WTC11 (cell line): ENCODE results near the gene SRGAP1. TPM values are rescaled to one million over a fixed set of nuclear protein-coding genes. Genes with fewer than 3 reads are reported as not detected.
A peak's percentile ranks its signal among the peaks of the same experiment; 100 is the strongest.

Experiments used
- ATAC-seq: fragments of 200-7000 bp; cut with Tn5 transposase; 2 replicates; pipeline ENCODE4 v1.10.0; 2021; ENCODE audit warnings: mild to moderate bottlenecking, moderate library complexity
- CTCF ChIA-PET: fragments of 300-600 bp; sonication (Branson Sonifier 250); formaldehyde crosslinking; loops from one replicate; lab custom pipeline; 2021; ENCODE audit warnings: antibody characterized with exemption; lab: Charles Lee
- POLR2A ChIA-PET: fragments of 350-600 bp; sonication (Branson Sonifier 250); formaldehyde crosslinking; loops from one replicate; lab custom pipeline; 2021; ENCODE audit warnings: antibody characterized with exemption; lab: Charles Lee
- DNase-seq: peaks from one replicate; pipeline ENCODE4 v3.0.0; 2021; ENCODE audit warnings: low spot score
- H3K27ac Mint-ChIP-seq: 2 replicates; pipeline ENCODE4 v1.8.0; 2021; ENCODE audit warnings: mixed read lengths
- H3K27me3 Mint-ChIP-seq: 2 replicates; pipeline ENCODE4 v1.8.0; 2021; ENCODE audit warnings: low read depth, mild to moderate bottlenecking, moderate library complexity, mixed read lengths
- H3K36me3 Mint-ChIP-seq: 2 replicates; pipeline ENCODE4 v1.8.0; 2021; ENCODE audit warnings: mixed read lengths
- H3K4me1 Mint-ChIP-seq: 2 replicates; pipeline ENCODE4 v1.8.0; 2022; ENCODE audit warnings: mixed read lengths
- H3K4me3 Mint-ChIP-seq: 2 replicates; pipeline ENCODE4 v1.8.0; 2021; ENCODE audit warnings: mild to moderate bottlenecking, moderate library complexity, mixed read lengths
- H3K9me3 Mint-ChIP-seq: 2 replicates; pipeline ENCODE4 v1.8.0; 2021; ENCODE audit warnings: mixed read lengths
- ATF6 ChIP-seq: sonication (generic); formaldehyde crosslinking; IDR thresholded peaks from 2 replicates; pipeline ENCODE4 v1.8.1; 2023; ENCODE audit warnings: mild to moderate bottlenecking, missing genetic modification reagents
- CREB1 ChIP-seq: sonication (generic); formaldehyde crosslinking; IDR thresholded peaks from 2 replicates; pipeline ENCODE4 v1.8.0; 2023; ENCODE audit warnings: mild to moderate bottlenecking, missing genetic modification reagents
- ESRRA ChIP-seq: sonication (generic); formaldehyde crosslinking; IDR thresholded peaks from 2 replicates; pipeline ENCODE4 v1.8.1; 2022; ENCODE audit warnings: mild to moderate bottlenecking, missing genetic modification reagents, borderline replicate concordance
- FOXJ3 ChIP-seq: sonication (generic); formaldehyde crosslinking; IDR thresholded peaks from 2 replicates; pipeline ENCODE4 v1.9.0; 2021; ENCODE audit warnings: missing genetic modification reagents, mild to moderate bottlenecking, borderline replicate concordance
- GTF2I ChIP-seq: fragments of 250-450 bp; sonication (Bioruptor Pico); conservative IDR thresholded peaks from 2 replicates; pipeline ENCODE4 v1.4.0; 2021; ENCODE audit warnings: mild to moderate bottlenecking
- IRF2 ChIP-seq: sonication (generic); formaldehyde crosslinking; IDR thresholded peaks from 2 replicates; pipeline ENCODE4 v1.8.0; 2022; ENCODE audit warnings: low read depth, missing genetic modification reagents, borderline replicate concordance
- MXD4 ChIP-seq: fragments of 250-450 bp; sonication (Bioruptor Pico); IDR thresholded peaks from 2 replicates; pipeline ENCODE4 v1.8.0; 2021; ENCODE audit warnings: mild to moderate bottlenecking, moderate library complexity, borderline replicate concordance
- OVOL2 ChIP-seq: fragments of 250-450 bp; sonication (Bioruptor Pico); IDR thresholded peaks from 2 replicates; pipeline ENCODE4 v1.9.0; 2021; ENCODE audit warnings: mild to moderate bottlenecking, borderline replicate concordance
- PREB ChIP-seq: sonication (generic); formaldehyde crosslinking; IDR thresholded peaks from 2 replicates; pipeline ENCODE4 v1.8.1; 2022; ENCODE audit warnings: mild to moderate bottlenecking, missing genetic modification reagents, moderate library complexity, borderline replicate concordance
- SOX15 ChIP-seq: fragments of 250-450 bp; sonication (Bioruptor Pico); IDR thresholded peaks from 2 replicates; pipeline ENCODE4 v1.9.0; 2021; ENCODE audit warnings: mild to moderate bottlenecking
- TCF7 ChIP-seq: sonication (generic); formaldehyde crosslinking; IDR thresholded peaks from 2 replicates; pipeline ENCODE4 v1.8.0; 2022; ENCODE audit warnings: mild to moderate bottlenecking, low read depth, missing genetic modification reagents, moderate library complexity
- TEAD1 ChIP-seq: sonication (generic); formaldehyde crosslinking; IDR thresholded peaks from 2 replicates; pipeline ENCODE4 v1.8.0; 2022; ENCODE audit warnings: mild to moderate bottlenecking, missing genetic modification reagents
- TEAD4 ChIP-seq: sonication (generic); formaldehyde crosslinking; IDR thresholded peaks from 2 replicates; pipeline ENCODE4 v1.8.0; 2022; ENCODE audit warnings: mild to moderate bottlenecking, missing genetic modification reagents
- ZNF317 ChIP-seq: sonication (generic); formaldehyde crosslinking; IDR thresholded peaks from 2 replicates; pipeline ENCODE4 v1.8.1; 2023; ENCODE audit warnings: low read depth, mild to moderate bottlenecking, moderate library complexity, missing genetic modification reagents, borderline replicate concordance
- ZNF532 ChIP-seq: fragments of 250-450 bp; sonication (Bioruptor Pico); IDR thresholded peaks from 2 replicates; pipeline ENCODE4 v1.9.0; 2021; ENCODE audit warnings: mild to moderate bottlenecking, borderline replicate concordance
- ZNF671 ChIP-seq: fragments of 250-450 bp; sonication (Bioruptor Pico); IDR thresholded peaks from 2 replicates; pipeline ENCODE4 v1.8.0; 2021; ENCODE audit warnings: mild to moderate bottlenecking
- total RNA-seq: library from RNA; stranded (reverse); gene quantifications from 3 replicates; pipeline ENCODE4 v1.2.3, GENCODE V29; 2021
- TF ChIP-seq, protein P1 (sequence below): sonication (generic); formaldehyde crosslinking; IDR thresholded peaks from 2 replicates; pipeline ENCODE4 v1.8.1; 2023; ENCODE audit warnings: mild to moderate bottlenecking, missing genetic modification reagents, moderate library complexity
- TF ChIP-seq, protein P2 (sequence below): fragments of 250-450 bp; sonication (Bioruptor Pico); IDR thresholded peaks from 2 replicates; pipeline ENCODE4 v2.1.2; 2022; ENCODE audit warnings: mild to moderate bottlenecking, moderate library complexity

SRGAP1 gene
- total RNA-seq, 1 experiment from 2014 or later = 10.3 TPM

DNA sequence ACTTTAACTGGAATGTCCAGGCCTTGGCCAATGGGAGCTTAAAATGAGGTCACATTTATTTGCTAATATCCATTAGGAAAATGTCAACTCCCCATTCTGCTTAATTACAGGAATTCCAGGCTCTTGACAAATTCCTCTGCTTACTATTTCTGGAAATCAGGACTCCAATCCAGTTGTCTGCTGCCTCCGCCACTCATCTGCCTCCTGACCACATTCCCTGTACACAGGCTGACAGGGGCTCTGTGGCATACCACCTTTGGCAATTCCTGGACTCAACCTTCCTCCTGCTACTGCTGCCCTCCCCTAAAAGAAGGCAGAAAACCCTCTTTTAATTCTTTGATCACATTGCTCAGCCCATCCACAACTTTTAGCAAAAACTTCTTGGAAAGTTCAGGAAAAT, 339.7 kb downstream of the SRGAP1 start (continued):
- TF ChIP-seq, protein P1, sequence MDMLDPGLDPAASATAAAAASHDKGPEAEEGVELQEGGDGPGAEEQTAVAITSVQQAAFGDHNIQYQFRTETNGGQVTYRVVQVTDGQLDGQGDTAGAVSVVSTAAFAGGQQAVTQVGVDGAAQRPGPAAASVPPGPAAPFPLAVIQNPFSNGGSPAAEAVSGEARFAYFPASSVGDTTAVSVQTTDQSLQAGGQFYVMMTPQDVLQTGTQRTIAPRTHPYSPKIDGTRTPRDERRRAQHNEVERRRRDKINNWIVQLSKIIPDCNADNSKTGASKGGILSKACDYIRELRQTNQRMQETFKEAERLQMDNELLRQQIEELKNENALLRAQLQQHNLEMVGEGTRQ (CRISPR knock-in tag) = no peak
- TF ChIP-seq PREB = no peak
- TF ChIP-seq ZNF532 = no peak
- no peak for TF ChIP-seq OVOL2
- no peak for TF ChIP-seq MXD4 (CRISPR knock-in tag)
- TF ChIP-seq, protein P2, sequence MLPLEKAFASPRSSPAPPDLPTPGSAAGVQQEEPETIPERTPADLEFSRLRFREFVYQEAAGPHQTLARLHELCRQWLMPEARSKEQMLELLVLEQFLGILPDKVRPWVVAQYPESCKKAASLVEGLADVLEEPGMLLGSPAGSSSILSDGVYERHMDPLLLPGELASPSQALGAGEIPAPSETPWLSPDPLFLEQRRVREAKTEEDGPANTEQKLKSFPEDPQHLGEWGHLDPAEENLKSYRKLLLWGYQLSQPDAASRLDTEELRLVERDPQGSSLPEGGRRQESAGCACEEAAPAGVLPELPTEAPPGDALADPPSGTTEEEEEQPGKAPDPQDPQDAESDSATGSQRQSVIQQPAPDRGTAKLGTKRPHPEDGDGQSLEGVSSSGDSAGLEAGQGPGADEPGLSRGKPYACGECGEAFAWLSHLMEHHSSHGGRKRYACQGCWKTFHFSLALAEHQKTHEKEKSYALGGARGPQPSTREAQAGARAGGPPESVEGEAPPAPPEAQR (CRISPR knock-in tag) = no peak

- DNase-seq = no peak
- Mint-ChIP-seq H3K4me1 (no peaks in the 10 kb centered on the region), H3K36me3 (no peaks in the 10 kb centered on the region), H3K9me3 (0 out of 2 replicates have a peak, but pooled peaks cover 4% of the 10 kb centered on the region), H3K4me3 (no peak overlapping the region), H3K27ac (peak overlapping the region; percentile 34; the same call in 1 of the 2 replicates), H3K27me3 (no peaks in the 10 kb centered on the region)
- ATAC-seq = no peak
- TF ChIP-seq TEAD4 (CRISPR knock-in tag) (no peak), GTF2I (CRISPR knock-in tag) (no peak), ZNF671 (CRISPR knock-in tag) (no peak), MXD4 (CRISPR knock-in tag) (no peak), TEAD1 (CRISPR knock-in tag) (no peak), ESRRA (CRISPR knock-in tag) (no peak), CREB1 (CRISPR knock-in tag) (no peak), SOX15 (CRISPR knock-in tag) (no peak), IRF2 (CRISPR knock-in tag) (no peak), ZNF317 (no peak), FOXJ3 (CRISPR knock-in tag) (no peak), TCF7 (CRISPR knock-in tag) (no peak), ATF6 (no peak)
- POLR2A ChIA-PET = no interaction called here
- CTCF ChIA-PET = no interaction called here
These were observed 342.3 kb downstream of the SRGAP1 start for GRCh38 chr12:64186789-64187188.
